ENCODE results near the gene RRN3. TPM values are rescaled to one million over a fixed set of nuclear protein-coding genes. Genes with fewer than 3 reads are reported as not detected.
"Not testable (repeated sequence)": the region's sequence is repeated elsewhere in the genome, so short reads cannot be mapped to it uniquely, and the experiment has no call there.

Gene RRN3
- total RNA-seq, 2 experiments from 2014 or later: 38.4 to 42.9 TPM

GRCh38 chr16:15049581-15050180, 44.4 kb downstream of the RRN3 start:
- no peak overlapping the region for H3K27ac ChIP-seq (ENCODE audit: low read depth in 1 of 2, low read length in 2 of 2)
- no peak for TF ChIP-seq CTCF (IDR thresholded peaks at IDR 0.05)
- ATAC-seq (ENCODE audit: poor library complexity): no peak
- Mint-ChIP-seq H3K9me3 (no peaks in the 10 kb centered on the region), H3K4me1 (ENCODE audit: low read depth) (peaks cover 15% of the 10 kb centered on the region), H3K27ac (no peak overlapping the region), H3K36me3 (ENCODE audit: low read depth) (peaks cover 17% of the 10 kb centered on the region), H3K4me3 (no peak overlapping the region), H3K27me3 (no peaks in the 10 kb centered on the region)
- DNase-seq: no peak
- H3K9me3 ChIP-seq (ENCODE audit: control insufficient read depth in 1 of 2, insufficient read depth in 1 of 2, low read length in 2 of 2): no peaks in the 10 kb centered on the region
- intact Hi-C loops (cut with DNase I, micrococcal nuclease): loop anchor here in 1 of 2 experiments (10.0 kb wide), 3 partner anchors 75 to 415 kb away; partner anchors contain the start of genes BFAR, PARN and PDXDC1
- ChIA-PET POLR2A (interaction anchor here (0.6 to 0.8 kb wide), 2 partner anchors 12 to 75 kb away, joined by 3 to 4 read pairs; partner anchors contain the start of gene PDXDC1), CTCF (interaction anchor here (1.6 kb wide), 1 partner anchor 10 kb away, joined by 5 read pairs; no protein-coding TSS in a partner anchor)
- no peaks in the 10 kb centered on the region for H3K27me3 ChIP-seq (ENCODE audit: control insufficient read depth in 1 of 2, insufficient read depth in 2 of 2, low read length in 2 of 2)
- no peak overlapping the region for H3K4me3 ChIP-seq (ENCODE audit: low read length)
- peaks cover 7% of the 10 kb centered on the region for H3K4me1 ChIP-seq (ENCODE audit: insufficient read depth, low read length)
- peaks cover 13% of the 10 kb centered on the region for H3K36me3 ChIP-seq (ENCODE audit: insufficient read depth, low read length)

GRCh38 chr16:15046692-15047376, 47.2 kb downstream of the RRN3 start:
- Mint-ChIP-seq H3K4me1 (ENCODE audit: low read depth) (peaks cover 6% of the 10 kb centered on the region), H3K9me3 (no peaks in the 10 kb centered on the region), H3K27ac (no peak overlapping the region), H3K27me3 (no peaks in the 10 kb centered on the region), H3K4me3 (no peak overlapping the region), H3K36me3 (ENCODE audit: low read depth) (peaks cover 29% of the 10 kb centered on the region)
- no peak for DNase-seq
- no peak for TF ChIP-seq CTCF (IDR thresholded peaks at IDR 0.05)
- POLR2A ChIA-PET: interaction anchor here (1.1 kb wide), 1 partner anchor 9 kb away, joined by 3 read pairs; the partner anchor contains the start of gene NTAN1
- no peak for ATAC-seq (ENCODE audit: poor library complexity)
- Histone ChIP-seq H3K9me3 (ENCODE audit: control insufficient read depth in 1 of 2, insufficient read depth in 1 of 2, low read length in 2 of 2) (no peaks in the 10 kb centered on the region), H3K4me3 (ENCODE audit: low read length) (no peak overlapping the region), H3K27ac (ENCODE audit: low read depth in 1 of 2, low read length in 2 of 2) (no peak overlapping the region), H3K36me3 (ENCODE audit: insufficient read depth, low read length) (peaks cover 18% of the 10 kb centered on the region), H3K27me3 (ENCODE audit: control insufficient read depth in 1 of 2, insufficient read depth in 2 of 2, low read length in 2 of 2) (no peaks in the 10 kb centered on the region), H3K4me1 (ENCODE audit: insufficient read depth, low read length) (no peaks in the 10 kb centered on the region)
- intact Hi-C loops (cut with DNase I, micrococcal nuclease): no loop called here
- CTCF ChIA-PET: no interaction called here

GRCh38 chr16:15045270-15045669, 48.8 kb downstream of the RRN3 start:
- POLR2A ChIA-PET, DNase-seq: not testable (repeated sequence)
- peaks cover 43% of the 10 kb centered on the region for H3K36me3 Mint-ChIP-seq (ENCODE audit: low read depth)

More at GRCh38 chr16:15045270-15045669, 48.8 kb downstream of the RRN3 start:
- ATAC-seq (ENCODE audit: poor library complexity); H3K4me1 ChIP-seq (ENCODE audit: insufficient read depth, low read length); H3K27me3 Mint-ChIP-seq; H3K4me3 ChIP-seq (ENCODE audit: low read length); H3K27ac ChIP-seq (ENCODE audit: low read depth in 1 of 2, low read length in 2 of 2); H3K27me3 ChIP-seq (ENCODE audit: control insufficient read depth in 1 of 2, insufficient read depth in 2 of 2, low read length in 2 of 2); H3K9me3 Mint-ChIP-seq; H3K4me3 Mint-ChIP-seq; H3K27ac Mint-ChIP-seq; H3K9me3 ChIP-seq (ENCODE audit: control insufficient read depth in 1 of 2, insufficient read depth in 1 of 2, low read length in 2 of 2); H3K4me1 Mint-ChIP-seq (ENCODE audit: low read depth); intact Hi-C loops (cut with DNase I, micrococcal nuclease): not testable (repeated sequence)
- CTCF ChIA-PET: interaction anchor here (1.0 kb wide), 1 partner anchor 9 kb away, joined by 3 read pairs; no protein-coding TSS in a partner anchor
- H3K36me3 ChIP-seq (ENCODE audit: insufficient read depth, low read length): peaks cover 28% of the 10 kb centered on the region

All from CD4-positive, alpha-beta T cell (primary cell).